NCI-H1048 (cell line): Measurements from ENCODE around the gene CHD9NB.
"Not testable (repeated sequence)": the region's sequence is repeated elsewhere in the genome, so short reads cannot be mapped to it uniquely, and the experiment has no call there.

Experiments used
- DNase-seq: peaks from one replicate; lab custom pipeline; 2025; lab: John Stamatoyannopoulos, UW

The CHD9NB gene

GRCh38 chr16:53083119-53083518 lies 30.4 kb upstream of the CHD9NB start:
- DNase-seq, result no peak

GRCh38 chr16:53082509-53082908 lies 29.8 kb upstream of the CHD9NB start:
- no peak for DNase-seq

DNA sequence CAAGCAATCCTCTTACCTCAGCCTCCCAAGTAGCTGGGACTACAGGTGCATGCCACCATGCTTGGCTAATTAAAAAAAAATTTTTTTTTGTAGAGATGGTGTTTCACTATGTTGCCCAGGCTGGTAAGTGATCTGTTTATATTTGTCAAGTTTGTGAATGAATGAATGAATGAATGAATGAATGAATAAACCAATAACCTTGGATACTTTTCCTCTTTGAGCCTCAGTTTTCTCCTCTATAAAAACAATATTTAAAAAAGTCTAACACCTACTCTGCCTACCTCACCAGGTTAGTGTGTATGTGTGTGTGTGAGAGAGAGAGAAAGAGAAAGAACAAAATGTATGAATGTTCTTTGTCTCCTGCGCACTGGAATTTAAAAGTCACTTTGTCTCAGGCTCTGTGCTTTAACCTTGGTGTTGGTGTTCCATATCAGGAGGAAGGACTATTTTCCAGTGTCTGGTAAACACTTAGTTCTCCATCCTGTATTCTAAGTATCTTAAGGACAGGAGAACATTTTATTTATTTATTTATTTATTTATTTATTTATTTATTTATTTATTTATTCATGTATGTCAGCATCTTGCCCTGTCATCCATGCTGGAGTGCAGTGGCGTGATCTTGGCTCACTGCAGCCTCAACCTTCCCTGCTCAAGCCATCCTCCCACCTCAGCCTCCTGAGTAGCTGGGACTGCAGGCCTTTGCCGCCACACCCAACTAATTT lies 29.1 kb upstream of the CHD9NB start:
- DNase-seq, result no peak

DNA sequence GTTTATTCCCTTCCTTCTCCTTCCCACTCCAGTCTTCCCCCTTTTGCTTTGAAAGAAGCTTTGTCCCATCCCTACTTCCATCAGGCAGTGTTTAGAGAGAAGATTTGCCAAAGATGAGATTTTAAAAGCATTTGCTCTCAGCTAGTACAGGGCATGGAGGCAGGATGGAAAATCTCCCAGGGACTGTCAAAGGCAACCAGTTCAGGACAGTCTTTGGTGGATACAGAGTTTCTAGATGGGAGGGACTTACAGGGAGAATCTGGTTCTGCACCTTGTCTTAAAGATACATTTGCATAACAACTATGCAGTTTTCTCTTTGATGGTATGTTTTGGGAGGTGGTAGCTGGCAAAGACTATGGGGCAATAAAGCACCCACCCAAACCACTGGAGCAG lies 28.3 kb upstream of the CHD9NB start:
- DNase-seq, result no peak

DNA sequence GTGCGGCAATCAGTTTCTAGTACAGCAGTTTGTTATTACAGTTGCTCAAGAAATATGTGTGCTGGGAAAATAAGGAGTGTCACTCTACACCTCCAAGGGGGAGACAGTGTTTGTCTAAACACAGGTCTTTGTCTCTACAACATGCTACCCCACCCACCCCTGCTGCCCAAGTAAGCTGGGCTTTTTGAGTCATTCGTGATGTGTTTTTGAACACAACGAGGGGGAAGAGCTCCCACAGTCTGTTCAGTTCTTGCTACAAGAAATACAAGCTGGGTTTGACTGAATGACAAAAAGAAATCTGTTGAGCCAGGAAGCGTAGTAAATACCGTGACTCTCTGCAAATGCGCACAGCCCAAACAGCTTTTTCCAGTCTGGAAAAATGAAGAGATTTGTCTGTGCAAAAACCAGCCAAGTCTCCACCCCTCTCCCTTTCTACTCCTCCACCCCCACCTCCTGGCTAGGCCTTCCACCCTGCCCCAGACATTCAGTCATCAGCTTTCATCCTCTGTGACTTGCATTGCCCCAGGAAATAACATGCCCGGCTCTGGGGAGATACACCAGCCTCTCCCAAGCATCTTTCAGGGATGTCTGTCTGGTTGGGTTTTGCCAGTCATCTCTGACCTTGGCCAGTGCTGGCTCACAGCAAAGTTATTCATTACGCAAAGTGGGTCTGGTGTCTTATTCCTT lies 27.8 kb upstream of the CHD9NB start:
- no peak for DNase-seq

DNA sequence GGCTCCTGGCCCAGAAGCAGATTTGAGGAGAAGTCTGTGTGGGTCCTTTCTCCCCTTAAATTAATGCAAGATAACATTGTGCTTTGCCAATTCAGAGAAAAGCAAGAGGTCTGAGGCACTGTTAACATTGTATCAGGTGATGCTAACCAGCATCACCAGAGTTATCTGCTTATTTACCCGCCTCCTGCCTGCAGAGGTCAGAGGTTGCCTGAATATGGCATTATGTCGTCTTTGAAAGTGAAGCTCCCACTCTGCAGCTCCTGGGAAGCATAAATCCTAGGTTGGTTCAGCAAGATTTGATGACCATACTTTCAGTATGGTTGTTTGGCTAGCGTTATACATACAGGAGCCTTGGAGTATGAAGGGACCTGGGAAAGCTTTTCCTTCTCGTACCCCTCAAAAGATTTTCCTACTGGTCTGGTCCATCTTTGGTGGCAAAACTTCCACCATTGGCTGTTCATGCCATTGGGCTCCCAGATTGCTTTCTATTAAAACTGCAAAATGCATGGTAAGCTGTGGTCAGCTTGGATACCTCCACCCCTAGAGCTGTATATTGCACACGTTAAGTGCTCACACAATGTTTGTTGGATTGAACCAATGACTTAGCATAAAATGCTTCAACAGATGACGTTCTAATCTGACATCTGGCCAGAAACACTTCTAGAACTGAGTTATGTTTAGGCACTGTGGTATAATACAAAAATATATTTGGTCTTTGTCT lies 26.2 kb upstream of the CHD9NB start:
- no peak for DNase-seq

DNA sequence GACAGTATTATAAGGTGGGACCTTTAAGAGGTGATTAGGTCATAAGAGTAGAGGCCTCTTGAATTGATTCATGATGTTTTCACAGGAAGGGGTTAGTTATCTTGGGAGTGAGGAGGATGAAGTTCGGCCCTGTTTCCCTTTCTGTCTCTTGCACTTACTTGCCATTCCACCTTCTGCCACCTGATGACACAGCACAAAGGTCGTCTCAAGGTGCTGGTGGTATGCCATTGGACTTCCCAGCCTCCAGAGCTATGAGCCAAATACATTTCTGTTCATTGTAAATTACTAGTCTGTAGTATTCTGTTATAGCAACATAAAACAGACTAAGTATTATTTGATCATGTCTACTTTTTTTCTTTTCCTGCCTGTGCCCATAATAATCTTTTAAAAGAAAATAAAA lies 25.6 kb upstream of the CHD9NB start:
- DNase-seq, result no peak

DNA sequence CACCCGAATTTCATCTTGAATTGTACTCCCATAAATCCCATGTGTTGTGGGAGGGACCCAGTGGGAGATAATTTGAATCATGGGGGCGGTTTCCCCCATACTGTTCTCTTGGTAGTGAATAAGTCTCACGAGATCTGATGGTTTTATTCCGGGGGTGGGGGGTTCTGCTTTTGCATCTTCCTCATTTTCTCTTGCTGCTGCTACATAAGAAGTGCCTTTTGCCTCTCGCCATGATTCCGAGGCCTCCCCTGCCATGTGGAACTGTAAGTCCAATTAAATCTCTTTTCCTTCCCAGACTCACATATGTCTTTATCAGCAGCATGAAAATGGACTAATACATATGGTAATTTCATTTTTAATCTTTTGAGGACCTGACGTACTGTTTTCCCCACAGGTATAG lies 22.8 kb upstream of the CHD9NB start:
- DNase-seq, result not testable (repeated sequence)

DNA sequence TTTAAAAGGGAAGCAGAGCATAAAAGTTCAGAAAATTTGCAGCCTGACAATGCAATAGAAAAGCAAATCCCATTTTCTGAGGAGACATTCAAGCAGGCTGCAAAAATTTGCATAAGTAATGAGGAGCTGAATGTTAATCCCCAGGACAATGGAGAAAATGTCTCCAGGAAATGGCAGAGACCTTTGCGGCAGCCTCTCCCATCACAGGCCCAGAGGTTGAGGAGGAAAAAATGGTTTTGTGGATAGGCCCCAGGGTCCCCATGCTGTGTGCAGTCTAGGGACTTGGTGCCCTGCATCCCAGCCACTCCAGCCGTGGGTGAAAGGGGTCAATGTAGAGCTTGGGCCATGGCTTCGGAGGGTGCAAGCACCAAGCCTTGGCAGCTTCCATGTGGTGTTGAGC lies 21.6 kb upstream of the CHD9NB start:
- DNase-seq, result not testable (repeated sequence)

GRCh38 chr16:53073022-53073421 lies 20.3 kb upstream of the CHD9NB start:
- DNase-seq, result no peak

DNA sequence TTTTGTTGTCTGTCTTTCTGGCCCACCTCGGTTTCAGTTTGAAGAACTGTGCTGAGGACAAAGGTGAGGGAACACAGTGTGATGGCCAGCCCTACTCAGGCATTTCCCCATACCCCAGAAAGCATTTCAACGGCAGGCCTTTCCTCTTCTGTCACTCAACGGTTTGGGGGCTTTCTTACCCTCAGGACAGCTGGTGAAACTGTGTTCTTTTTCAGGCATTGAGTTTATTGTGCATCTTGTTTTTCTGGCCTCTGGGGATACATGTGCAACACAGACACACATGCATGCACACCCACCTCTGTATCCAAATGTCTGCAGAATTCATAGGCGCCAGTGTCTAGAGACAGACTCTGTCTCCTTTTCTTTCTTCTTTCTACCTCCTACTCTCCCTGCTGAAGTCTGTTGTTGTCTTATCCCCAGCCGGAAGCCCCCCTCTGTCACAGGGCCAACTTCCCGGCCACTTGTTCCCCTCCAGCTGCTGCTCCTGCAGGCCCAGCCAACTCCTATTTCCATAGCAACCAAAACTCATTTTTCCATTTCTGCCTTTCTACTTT lies 19.1 kb upstream of the CHD9NB start:
- no peak for DNase-seq

DNA sequence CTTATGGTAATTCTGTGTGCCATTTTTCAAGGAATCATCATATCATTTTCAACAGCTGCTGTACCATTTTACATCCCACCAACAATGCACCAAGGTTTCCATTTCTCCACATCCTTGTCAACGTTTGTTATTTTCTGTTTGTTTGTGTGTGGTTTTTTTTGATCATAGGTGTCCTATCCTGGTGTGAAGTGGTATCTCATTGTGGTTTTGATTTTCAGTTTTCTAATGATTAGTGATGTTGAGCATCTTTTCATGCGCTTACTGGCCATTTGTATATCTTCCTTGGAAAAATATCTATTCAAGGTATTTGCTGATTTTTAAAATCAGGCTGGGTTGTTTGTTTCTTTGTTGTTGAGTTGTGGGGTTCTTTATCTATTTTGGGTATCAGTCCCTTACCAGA lies 17.1 kb upstream of the CHD9NB start:
- DNase-seq, result no peak

DNA sequence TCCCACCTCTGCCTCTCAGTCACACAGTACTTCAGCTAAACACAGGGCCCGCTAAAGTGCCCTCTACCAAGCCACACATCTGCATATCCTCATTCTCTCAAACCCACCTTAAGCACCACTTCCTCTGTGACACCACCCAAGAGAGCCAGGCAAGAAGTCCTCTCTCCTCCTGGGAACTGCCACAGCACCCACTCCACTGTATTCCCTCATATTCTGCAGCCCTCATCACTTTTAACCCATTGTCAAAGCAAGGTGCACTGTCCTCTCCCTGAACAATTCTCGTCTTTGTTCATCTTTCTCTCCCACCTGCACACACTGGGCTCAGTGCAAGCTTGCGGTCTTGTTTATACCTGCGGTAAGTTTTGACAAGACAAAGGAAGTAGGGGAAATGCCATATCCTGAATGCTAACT lies 15.7 kb upstream of the CHD9NB start:
- no peak for DNase-seq

GRCh38 chr16:53067675-53068074 lies 15.0 kb upstream of the CHD9NB start:
- no peak for DNase-seq

DNA sequence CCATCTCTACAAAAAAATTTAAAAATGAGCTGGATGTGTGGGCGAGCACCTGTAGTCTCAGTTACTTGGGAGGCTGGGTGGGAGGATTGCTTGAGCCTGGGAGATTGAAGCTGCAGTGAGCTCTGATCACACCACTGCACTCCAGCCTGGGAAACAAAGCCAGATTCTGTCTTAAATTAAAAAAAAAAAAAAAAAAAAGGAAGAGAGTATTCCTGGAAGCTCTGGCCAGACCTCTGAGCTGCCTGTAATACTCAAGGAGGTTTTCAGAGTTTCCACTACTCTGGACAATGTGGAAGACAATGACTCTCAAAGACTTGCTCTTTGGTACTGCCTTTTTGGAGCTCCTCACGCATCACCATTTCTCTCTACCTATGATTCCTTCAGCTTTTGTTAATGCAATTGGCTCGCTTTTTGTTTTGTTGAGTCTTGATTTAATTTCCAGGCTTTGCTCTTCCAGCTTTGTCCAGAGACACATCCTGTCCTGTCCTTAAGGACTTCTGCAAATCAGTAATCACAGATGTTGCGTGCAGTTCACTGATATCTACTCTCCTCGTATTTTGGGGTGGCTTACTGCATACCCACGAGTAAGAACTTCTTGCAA lies 12.9 kb upstream of the CHD9NB start:
- no peak for DNase-seq

- DNase-seq, result no peak
Observed at GRCh38 chr16:53064081-53064578, 11.4 kb upstream of the CHD9NB start.

- no peak for DNase-seq
Observed at GRCh38 chr16:53061701-53062159, 9.0 kb upstream of the CHD9NB start.

DNA sequence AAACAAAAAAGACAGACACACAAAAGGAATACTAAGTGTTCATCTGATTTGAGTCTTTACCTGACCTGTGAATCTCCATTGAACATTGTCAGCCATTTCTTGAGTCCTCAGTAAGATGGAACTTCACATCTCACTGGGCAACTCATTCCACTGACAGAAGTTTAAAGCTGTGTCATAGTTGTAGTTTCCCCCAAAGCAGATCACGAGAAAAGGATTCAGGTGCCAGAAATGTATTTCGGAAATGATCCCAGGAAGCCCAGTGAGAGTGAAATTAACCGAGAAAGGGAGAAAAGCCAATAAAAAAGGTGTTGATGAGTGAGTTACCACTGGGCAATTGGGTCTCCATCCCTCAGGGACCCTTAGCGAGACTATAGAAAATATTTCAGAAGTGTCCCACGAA lies 8.6 kb upstream of the CHD9NB start:
- no peak for DNase-seq

DNA sequence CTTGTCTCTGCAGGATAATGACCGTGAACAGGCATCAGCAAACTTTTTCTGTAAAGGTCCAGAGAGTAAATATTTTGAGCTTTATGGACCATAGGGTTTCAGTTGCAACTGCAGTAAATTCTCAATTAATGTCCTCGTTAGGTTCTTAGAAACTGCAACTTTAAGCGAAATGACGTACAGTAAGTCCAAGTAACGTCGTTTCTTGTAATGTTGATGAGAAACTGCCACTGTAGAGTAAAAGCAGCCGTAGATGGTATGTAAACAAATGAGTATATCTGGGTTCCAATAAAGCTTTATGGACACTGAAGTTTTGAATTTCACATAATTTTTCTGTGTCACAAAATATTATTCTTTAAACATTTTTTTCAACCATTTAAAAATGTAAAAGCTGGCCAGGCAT lies 7.0 kb upstream of the CHD9NB start:
- no peak for DNase-seq

DNA sequence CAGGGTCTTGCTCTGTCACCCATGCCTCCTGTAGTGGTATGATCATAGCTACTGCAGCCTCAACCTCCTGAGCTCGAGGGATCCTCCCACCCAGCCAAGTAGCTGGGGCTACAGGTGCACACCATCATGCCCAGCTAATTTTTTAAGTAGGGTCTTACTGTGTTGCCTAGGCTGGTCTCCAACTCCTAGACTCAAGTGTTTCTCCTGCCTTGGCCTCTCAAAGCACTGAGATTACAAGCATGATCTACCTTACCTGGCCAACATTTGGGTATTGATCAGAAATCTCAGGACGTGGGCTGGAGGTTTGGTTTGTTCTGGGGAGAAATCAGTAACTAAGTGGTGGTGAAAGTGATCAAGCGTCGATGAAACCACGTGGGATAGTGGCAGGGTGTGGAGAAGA lies 6.2 kb upstream of the CHD9NB start:
- no peak for DNase-seq

DNA sequence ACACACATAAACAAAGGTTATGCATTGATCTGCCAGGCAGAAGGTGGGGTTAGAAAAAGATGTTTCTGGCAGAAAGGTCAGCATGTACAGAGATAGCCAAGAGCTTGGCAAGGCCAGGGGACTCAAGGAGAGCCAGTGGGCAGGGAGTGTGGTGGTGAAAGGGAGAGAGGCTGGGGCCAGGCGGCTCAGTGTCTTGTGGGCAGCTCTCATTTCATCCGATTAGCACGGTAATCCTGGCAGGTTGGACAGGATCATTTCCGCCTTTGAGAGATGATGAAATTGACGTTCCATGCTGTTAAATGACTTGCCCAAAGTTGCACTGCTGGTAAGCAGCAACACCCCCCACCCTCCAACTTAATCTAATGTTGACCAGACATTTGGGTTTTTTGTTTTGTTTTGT lies 5.7 kb upstream of the CHD9NB start:
- no peak for DNase-seq

- no peak for DNase-seq
Observed at GRCh38 chr16:53057658-53058057, 5.0 kb upstream of the CHD9NB start.
